ENCODE results near the gene MAS1.

DNA sequence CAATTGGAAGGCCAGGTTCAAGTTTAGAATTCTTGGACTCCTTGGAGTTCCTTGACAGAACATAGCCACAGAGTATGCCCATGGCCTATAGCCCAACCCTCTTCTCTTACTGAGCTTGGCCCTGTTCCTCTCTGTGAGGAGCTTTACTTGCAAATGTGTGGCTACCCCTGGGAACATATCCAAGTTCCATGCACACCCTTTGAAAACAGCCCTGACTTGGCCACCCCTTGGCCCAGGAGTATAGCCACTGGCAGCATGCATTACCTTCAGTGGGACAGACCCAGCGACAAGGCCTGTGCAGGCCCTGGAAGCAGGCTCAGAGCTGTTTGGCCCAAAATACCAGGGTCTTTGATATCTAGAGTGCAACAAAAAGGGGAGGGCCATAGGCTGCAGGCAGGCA is 19.5 kb upstream of the MAS1 start:
- TF ChIP-seq, protein P1, sequence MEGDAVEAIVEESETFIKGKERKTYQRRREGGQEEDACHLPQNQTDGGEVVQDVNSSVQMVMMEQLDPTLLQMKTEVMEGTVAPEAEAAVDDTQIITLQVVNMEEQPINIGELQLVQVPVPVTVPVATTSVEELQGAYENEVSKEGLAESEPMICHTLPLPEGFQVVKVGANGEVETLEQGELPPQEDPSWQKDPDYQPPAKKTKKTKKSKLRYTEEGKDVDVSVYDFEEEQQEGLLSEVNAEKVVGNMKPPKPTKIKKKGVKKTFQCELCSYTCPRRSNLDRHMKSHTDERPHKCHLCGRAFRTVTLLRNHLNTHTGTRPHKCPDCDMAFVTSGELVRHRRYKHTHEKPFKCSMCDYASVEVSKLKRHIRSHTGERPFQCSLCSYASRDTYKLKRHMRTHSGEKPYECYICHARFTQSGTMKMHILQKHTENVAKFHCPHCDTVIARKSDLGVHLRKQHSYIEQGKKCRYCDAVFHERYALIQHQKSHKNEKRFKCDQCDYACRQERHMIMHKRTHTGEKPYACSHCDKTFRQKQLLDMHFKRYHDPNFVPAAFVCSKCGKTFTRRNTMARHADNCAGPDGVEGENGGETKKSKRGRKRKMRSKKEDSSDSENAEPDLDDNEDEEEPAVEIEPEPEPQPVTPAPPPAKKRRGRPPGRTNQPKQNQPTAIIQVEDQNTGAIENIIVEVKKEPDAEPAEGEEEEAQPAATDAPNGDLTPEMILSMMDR (IDR thresholded peaks at IDR 0.05; ENCODE audit: low read depth, low read length, missing input control): no peak
- TF ChIP-seq TAF1 (conservative IDR thresholded peaks at IDR 0.05) (no peak), RXRA (IDR thresholded peaks at IDR 0.05) (no peak)

All from liver (tissue), 3 donors.